OCI-M1 (cell line): ENCODE results near the gene ARMC8.

Source experiments
- DNase-seq: peaks from one replicate; lab custom pipeline; 2025; lab: John Stamatoyannopoulos, UW

Gene ARMC8

DNA sequence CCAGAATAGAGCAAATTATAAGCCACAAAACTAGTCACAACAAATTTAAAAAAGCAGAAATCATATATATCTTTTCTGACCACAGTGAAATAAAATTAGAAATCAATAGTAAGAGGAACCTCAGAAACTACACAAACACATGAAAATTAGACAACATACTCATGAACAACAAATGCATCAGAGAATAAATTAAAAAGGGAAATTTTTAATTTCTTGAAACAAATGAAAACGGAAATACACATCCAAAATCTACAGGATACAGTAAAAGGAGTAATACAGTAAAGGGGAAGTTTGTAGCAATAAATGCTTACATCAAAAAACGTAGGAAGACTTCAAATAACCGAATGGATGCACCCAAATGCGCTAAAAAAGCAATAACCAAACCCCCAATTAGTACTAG is 123.4 kb downstream of the ARMC8 start:
- DNase-seq: no peak

DNA sequence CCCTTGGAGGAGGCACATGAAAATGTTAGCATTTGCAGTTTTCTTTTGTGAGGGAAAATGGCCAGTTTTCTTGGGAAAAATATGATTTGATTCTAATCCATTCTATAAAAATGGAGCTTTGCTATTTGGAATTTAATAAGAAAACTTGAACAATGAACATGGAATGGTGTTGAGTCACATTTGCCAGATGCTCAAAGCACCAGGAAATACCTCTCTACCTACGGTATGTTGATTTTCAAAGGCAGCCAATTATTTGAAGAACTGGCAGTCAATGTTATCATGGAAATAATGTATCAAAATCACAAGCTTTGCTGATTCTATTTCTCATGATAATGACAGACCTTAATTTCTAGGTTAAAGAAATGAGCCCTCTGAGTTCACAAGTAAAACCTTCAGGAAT is 127.7 kb downstream of the ARMC8 start:
- DNase-seq: no peak

DNA sequence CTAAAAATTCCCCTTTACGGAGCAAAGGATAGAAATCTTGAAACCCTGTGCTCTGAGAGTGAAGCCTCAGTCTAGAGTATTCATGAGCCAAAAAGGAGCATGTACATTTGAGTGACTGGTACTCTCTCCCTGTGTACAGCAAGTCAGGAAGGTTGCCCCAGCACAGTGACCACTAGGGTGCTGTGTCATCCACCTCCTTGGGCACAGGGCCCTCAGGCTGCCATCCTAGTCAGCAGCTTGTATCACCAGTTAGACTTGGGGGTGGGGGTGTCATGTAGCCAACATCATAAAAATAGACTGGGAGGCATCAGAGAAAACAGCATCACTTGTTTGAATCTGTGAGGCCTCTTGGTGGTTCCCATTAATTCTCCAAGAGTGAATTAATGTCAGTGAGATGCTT is 130.6 kb downstream of the ARMC8 start:
- no peak for DNase-seq

DNA sequence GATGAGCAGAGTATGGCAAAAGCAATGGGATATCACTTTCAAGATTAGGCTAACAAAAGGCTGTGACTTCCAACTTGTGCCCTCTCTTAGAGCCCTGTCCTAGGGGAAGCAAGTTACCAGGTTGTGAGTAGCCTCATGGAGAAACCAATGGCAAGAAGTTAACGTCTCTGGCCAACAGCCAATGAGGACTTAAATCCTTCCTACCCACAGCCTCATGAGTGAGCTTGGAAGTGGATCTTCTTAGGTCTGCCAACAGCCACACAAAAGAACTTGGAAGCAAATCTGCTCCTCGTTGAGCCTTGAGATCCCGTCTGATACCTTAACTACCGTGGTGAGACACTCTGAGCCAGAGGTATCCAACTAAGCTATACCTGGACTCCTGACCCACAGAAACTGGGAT is 136.9 kb downstream of the ARMC8 start:
- no peak for DNase-seq

DNA sequence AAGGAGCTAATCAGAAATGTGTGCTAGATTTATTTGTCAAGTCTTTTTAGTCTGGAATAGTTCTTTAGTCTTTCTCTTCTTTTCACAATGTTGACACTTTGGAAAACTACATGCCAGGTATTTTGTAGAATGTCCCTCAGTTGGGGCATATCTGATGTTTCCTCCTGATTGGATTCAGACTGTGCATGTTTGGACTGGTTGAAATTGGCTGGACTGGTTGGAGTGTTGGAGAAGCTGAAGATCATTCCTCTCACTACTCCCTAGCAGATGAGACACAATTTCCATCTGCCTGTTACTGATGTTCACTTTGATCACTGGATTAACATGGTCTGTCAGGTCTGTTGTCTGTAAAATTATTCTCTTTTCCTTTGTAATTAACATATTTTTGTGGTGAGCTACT is 138.9 kb downstream of the ARMC8 start:
- no peak for DNase-seq

DNA sequence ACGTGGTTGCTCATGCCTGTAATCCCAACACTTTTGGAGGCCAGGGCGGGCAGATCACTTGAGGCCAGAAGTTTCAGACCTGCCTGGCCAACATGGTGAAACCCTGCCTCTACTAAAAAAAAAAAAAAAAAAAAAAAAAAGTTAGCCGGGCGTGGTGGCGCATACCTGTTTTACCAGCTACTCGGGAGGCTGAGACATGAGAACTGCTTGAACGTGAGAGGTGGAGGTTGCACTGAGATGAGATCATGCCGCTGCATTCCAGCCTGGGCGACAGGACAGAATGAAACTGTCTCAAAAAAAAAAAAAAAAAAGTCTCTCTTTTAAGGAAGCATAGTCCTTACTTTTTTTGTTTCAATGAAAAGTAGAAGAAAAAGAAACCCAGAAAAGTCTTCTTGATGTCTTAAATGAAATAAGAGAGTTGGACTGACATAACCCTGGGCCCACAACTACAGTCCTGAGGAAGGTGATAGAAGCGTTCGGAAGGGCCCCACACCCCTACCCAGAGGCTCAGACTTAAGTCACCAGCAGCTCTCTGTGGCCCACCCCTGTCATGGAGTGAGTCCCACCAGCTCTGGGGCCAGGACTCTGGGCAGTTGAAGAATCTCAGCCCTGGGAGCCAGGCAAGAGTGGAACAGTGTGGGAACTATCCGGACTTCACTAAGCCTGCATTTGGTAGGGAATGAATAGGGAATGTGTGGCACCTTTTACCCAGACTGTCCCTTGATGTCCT is 139.9 kb downstream of the ARMC8 start:
- no peak for DNase-seq

DNA sequence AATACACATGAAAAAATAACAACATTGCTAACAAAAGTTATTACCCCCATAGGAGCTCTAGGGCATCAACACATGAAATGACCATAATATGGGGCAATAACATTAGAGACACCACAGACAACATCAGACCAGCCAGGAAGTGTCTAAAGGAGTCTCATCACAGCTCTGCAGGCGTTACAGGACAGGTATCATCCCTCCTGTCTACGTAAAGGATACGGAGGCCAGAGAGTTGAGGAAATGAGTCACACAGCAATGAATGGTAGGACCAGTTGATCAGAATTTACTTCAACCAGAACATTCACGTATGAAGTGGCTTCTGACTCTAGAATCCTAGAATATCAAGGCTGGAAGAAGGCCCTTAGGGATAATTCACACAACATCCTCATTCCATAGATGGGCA is 140.7 kb downstream of the ARMC8 start:
- DNase-seq: no peak

DNA sequence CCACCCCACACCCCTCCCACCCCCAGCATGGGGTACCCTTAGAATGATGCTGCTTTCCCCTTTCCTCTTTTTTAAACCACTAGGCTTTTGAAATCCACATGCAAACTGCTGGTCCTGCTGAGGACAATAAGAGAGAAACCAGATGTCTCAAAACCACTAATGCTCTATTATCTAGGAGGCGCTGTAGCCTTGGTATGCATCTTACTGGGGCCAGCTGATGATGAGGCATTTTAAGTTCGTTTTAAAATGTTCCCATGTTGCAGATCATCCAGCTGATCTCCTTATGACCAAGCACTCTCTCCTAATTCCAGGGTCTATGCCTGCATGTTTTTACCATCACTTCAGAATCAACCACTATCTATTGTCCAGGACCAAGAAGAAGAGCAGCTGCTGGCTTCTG is 141.2 kb downstream of the ARMC8 start:
- peak; percentile 66 for DNase-seq

DNA sequence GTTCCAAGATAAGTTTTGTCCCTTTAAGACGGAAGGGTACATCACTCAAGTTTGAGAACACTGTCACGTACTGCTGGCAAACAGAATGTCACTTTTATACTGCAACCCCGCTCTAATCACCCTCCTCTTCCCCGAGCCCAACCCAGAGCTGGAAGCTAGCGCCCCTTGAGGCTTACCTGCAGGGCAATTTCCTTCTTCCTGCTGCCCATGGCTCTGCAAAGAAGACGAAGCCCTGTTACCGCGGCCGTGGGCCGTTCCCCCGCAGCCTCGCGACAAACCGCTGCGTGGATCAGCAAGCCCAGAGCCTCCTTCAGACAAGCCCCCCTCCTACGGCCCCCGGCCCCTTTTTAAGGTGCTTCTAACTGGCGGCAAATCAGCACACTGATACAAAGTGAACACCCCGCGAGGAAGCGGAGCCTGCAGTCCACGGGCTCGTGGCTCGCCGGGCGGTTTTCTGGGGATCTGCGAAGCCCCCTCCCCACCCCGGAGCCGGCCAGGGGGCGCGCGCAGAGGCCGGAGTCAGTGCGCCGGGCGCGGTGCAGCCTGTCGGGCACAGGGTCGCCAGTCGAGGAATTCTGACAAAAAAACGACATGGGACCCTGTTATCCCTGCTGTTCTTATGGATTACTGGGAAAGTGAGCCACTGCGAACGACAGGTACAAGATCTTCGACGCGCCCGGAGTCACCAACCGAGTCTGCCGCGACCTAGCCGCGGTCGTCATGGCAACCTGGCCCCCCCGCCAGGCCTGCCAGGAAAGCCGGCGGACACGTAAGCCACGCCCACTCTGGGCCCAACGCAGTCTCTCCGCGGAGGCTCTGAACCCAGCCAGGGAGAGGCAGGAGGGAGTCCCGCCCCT is 142.3 kb downstream of the ARMC8 start, which contains the start of gene NME9:
Gene NME9 (minus strand): TSS at position 725 of the 857 bp plus-strand sequence. CDS start 516 bp downstream, at position 209.
- peak; percentile 91 for DNase-seq

DNA sequence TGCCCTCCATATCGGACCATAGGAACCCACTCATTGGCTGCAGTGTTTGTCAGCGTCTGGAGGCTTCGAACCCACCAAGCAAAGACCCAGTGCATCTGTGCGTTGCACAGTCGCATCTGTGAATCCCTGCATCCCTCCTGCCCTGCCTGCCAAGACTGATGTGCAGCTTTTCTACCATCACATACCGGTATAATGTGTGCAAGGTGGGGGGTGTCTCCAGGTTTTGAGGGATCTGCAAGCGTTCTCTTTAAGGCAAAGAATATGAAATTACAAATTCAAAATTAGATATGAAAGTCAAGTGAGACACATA is 142.8 kb downstream of the ARMC8 start:
- DNase-seq: no peak

DNA sequence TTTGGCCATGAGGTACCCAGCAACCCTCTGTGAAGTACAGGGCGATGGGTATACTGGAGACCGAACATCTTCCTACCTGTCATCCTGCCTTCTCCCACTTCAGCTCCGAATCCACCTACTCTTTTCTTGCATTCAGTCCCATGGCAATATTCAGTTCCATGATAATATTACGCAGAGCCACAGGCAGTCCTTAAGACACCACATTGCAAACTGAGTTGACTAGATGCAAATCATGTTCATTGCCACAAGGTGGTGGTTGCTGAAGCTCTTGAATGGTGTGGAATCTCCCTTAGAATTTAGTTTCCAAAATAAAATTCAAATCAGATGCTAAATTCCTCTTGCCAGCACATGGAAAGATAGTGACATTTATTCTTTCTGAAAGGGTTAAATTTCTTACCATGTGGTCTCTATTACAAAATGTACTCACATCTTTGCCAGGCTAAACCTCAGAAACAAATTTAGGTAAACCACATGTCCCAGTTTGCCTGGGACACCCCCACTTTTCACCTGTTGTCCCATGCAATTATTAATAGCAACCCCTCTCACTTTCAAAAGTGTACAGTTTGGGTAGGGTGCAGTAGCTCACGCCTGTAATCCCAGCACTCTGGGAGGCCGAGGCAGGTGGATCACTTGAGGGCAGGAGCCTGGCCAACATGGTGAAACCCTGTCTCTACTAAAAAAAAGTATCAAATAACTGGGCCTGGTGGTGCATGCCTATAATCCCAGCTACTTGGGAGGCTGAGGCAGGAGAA is 144.2 kb downstream of the ARMC8 start:
- DNase-seq: peak; percentile 16

DNA sequence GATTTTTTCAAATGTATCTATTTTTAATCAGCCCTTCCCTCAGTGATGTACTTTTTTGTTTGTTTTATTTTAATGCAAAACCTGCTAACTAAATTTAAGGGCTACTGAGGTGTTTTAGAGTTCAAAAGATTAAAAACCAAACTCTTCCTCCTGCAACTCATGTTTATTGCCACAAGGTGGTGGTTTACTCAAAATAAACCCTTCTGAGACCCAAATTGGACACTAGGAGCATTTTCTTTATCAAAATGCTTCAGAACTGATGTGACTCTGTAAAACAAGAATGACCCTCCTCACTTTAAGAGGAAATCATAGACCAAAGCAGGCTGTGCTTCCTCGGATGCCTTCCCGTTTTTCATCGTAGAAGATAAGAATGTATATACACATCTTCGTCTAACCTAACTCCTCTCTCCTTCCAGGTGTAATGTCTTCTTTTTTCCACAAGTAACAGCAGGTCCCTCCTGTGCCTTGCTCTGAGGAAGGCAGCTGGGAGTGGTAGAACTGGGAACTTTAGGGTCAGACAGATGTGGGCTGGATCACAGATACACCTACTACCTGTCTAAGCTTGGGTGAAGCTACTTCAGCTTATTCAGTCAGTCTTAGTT is 145.5 kb downstream of the ARMC8 start:
- DNase-seq: peak; percentile 63

DNA sequence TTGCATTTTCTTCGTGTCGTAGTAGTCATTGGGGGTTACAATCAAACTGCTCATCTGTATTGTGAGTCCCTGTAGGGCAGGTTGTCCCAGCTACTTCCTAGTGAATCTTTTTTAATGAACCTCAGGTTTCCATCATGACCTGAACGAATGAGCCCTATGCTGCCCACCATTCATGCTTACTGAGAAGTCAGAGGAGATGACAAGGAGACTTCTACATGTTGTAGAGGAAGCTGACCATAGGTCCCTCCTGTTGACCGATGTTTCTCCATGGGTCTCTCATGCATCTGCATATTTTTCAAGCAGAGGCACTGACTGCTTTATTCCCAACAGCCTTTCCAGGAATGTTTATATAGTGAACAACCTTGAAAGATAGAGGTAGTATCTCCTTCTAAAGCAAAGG is 147.5 kb downstream of the ARMC8 start:
- DNase-seq: no peak

DNA sequence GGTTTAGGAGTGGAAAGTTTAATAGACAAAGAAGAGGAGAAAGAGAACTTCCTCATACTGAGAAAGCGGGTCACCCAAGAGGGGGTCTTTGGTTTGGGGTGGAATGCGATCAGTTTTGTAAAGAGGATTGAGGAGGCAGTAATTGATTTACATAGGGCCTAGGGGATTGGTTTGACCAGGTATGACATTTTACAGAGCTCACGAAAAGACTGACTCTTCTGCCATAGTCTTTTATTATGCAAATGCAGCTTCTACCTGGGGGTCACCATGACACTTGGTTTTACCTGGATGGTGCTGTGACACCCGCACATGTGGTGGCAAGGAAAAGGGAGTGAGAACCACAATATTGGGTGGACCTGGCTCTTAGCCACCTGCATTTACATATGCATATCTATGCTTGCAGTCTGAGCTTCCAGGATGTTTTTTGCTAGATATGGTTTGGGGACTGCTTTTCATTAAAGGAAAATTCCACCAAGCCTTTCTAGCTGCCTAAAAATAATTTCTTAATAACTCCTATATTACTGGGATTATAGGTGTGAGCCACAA is 149.4 kb downstream of the ARMC8 start:
- DNase-seq: no peak

DNA sequence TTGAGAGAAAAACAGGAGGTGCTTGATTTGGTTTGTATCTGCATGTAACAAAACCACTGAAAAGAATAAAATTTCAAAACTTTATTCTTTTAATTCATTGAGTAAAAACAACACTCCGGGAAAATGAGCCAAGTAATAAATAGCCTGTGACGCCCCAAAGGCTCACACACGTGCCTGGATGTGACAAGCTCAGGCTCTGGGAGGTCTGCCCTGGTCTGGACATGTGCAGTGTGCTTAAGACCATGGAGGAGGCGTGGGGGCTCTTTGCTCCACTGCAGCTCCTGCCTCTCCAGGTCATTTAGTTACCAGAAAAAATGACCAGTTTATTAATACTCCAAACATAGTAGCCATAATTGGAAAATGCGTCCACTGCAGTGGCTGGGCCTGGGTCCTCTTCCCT is 151.1 kb downstream of the ARMC8 start:
- no peak for DNase-seq

DNA sequence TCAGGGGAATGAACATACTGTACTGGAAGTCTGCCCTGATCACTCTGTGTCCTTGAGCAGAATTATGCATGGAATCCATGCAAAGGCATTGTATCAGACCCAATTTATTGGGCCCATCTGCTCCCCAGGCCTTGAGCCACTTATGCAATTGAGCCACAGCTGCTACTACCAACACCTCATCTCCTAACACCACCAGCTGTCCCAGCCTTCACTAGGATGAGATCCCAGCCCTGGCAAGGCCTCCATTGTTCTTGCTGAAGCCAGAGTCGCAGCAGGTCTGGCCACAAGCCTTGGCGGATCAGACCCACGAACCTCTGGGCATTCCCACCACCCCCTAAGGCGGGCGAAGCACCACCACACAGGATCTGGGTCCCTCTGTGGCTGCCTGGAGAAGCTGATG is 151.7 kb downstream of the ARMC8 start:
- no peak for DNase-seq

DNA sequence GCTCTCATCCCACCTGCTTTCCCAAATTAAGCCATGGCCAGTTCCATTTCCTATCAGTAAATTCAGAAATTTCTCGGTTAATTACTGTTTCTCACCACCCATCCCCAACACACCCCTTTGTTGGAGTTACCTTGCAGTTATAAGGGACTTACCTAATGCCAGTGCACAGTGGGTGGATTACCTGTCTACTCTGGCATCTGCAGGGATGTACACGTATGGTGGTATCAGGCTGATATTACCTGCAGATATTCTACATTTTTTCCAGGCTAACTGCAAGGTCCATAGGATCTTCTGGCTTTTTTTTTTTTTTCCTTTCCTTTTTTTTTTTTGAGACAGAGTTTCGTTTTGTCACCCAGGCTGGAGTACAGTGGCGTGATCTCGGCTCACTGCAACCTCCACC is 153.4 kb downstream of the ARMC8 start:
- DNase-seq: no peak

DNA sequence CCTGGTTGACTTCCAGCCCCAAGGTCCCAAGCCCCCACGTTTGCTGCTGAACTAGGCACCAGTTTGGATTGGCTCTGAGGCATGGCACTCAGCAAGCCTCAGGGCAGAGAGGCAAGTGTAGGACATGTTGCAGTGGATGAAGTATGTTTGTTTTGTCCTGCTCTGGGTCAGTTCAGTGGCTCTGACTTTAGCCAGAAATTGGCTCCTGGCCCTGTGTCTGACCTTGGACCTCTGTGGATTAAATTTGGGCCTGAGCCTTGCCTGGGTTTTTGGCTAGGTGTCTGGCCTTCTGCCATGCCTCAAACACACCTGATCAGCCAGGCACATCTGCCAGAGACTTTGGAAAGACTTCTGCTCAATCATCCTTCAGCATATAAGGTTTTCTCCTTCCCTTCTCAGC is 157.7 kb downstream of the ARMC8 start:
- DNase-seq: no peak
